ENCODE data around the gene TTLL1. TPM values are rescaled to one million over a fixed set of nuclear protein-coding genes. Genes with fewer than 3 reads are reported as not detected.

TTLL1 gene
- total and polyA plus RNA-seq, 7 donors: 1.2 to 4.9 (median 2.2) TPM

DNA sequence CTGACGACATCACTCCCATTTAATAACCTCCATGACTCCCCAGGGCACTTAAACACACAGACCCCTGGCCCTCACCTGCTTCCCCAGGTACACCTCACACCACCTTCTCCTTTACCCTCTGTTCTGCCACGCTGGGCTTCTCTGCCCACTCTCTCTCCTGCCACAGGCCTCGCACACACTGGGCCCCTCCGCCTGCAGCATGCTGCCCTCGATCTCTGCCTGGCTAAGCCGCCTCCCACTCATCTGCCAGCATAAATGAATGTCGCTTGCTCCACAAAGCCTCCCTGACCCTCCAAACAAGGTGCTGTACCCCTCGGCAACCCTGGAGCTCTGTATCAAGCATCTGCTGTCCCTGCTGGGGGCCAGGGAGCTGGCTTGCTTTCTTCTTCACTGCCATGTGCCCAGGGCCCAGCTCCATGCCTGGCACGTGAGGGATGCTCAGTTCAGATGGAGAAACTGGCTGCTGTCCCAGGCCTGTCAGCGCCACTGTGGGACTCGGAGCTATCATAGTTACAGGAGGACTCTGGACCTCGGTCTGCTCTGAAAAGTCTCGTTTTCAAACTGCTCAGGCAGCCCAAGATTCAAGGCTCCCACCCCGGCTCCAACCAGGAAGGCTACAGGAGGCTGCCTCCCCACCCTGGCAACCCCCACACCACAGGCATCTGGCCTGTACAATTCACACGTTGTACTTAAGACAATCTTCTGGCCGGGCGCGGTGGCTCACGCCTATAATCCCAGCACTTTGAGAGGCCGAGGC lies 11.9 kb downstream of the TTLL1 start:
- Histone ChIP-seq H3K36me3 (ENCODE audit: insufficient read depth in 1 of 2, low read depth in 1 of 2) (peaks cover 0 to 11% of the 10 kb centered on the region in 2 donors), H3K9me3 (no peaks in the 10 kb centered on the region), H3K4me3 (no peak overlapping the region), H3K27ac (no peak overlapping the region), H3K27me3 (ENCODE audit: insufficient read depth in 3 of 3, low read length in 2 of 3) (no peaks in the 10 kb centered on the region), H3K4me1 (no peaks in the 10 kb centered on the region)
- ATAC-seq: no peak
- intact Hi-C loops (cut with DNase I): loop anchor here in 1 of 2 donors (5.0 kb wide), 1 partner anchor 35 kb away; no protein-coding TSS in a partner anchor
- WGBS, 3 donors: 61 to 68% (median 62%) methylated on average over 20 of the region's 20 CpGs
- TF ChIP-seq, protein P1, sequence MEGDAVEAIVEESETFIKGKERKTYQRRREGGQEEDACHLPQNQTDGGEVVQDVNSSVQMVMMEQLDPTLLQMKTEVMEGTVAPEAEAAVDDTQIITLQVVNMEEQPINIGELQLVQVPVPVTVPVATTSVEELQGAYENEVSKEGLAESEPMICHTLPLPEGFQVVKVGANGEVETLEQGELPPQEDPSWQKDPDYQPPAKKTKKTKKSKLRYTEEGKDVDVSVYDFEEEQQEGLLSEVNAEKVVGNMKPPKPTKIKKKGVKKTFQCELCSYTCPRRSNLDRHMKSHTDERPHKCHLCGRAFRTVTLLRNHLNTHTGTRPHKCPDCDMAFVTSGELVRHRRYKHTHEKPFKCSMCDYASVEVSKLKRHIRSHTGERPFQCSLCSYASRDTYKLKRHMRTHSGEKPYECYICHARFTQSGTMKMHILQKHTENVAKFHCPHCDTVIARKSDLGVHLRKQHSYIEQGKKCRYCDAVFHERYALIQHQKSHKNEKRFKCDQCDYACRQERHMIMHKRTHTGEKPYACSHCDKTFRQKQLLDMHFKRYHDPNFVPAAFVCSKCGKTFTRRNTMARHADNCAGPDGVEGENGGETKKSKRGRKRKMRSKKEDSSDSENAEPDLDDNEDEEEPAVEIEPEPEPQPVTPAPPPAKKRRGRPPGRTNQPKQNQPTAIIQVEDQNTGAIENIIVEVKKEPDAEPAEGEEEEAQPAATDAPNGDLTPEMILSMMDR (IDR thresholded peaks at IDR 0.05): no peak
- DNase-seq: no peak

DNA sequence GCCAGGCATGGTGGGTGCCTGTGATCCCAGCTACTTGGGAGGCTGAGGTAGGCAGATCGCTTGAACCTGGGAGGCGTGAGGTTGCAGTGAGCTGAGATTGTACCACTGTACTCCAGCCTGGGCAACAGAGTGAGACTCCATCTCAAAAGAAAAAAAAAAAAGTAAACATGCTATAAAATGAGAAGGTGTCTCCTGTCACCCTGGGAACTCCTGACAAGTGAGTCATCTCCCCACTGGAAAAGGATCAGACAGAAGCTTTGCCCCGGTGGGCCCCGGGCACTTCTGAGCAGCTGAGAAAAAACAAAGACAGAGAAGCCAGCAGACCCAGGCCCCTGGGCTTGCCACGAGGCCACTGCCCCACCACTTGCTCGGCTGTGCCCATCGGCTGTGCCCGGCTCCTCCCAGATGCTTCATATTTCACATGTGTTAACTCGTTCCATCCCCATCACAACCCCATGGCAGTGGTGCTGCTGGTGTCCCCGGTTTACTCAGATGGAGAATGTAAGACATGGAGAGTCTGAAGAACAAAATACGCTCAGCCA lies 22.3 kb downstream of the TTLL1 start:
- Histone ChIP-seq H3K9me3 (no peaks in the 10 kb centered on the region), H3K4me1 (no peaks in the 10 kb centered on the region), H3K36me3 (ENCODE audit: insufficient read depth in 1 of 2, low read depth in 1 of 2) (peaks cover 0 to 18% of the 10 kb centered on the region in 2 donors), H3K27me3 (ENCODE audit: insufficient read depth in 3 of 3, low read length in 2 of 3) (no peaks in the 10 kb centered on the region), H3K27ac (no peak overlapping the region), H3K4me3 (no peak overlapping the region)
- ATAC-seq (no peak), DNase-seq (no peak)
- TF ChIP-seq, protein P1 (IDR thresholded peaks at IDR 0.05): no peak
- 70 to 73% (median 71%) methylated on average over 11 of the region's 11 CpGs for WGBS, 3 donors
- intact Hi-C loops (cut with DNase I): no loop called here

DNA sequence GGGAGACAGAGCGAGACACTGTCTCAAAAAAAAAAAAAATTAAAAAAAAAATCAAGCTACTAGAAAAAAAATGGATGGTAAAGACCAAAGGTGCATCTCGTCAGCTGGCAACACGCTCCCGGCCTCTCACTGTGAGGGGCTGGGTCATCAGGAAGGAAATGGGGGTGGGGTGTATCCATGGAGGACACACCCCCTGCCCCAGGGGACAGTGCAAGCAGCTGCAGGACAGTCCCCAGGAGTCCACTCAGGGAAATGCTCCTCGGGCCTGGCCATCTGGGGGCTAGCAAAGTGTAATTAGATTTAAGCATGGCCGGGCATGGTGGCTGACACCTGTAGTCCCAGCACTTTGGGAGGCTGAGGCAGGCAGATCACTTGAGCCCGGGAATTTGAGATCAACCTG lies 23.1 kb downstream of the TTLL1 start:
- intact Hi-C loops (cut with DNase I): no loop called here
- Histone ChIP-seq H3K9me3 (no peaks in the 10 kb centered on the region), H3K4me1 (no peaks in the 10 kb centered on the region), H3K36me3 (ENCODE audit: insufficient read depth in 1 of 2, low read depth in 1 of 2) (peaks cover 0 to 26% of the 10 kb centered on the region in 2 donors), H3K27ac (no peak overlapping the region), H3K4me3 (no peak overlapping the region), H3K27me3 (ENCODE audit: insufficient read depth in 3 of 3, low read length in 2 of 3) (no peaks in the 10 kb centered on the region)
- no peak for ATAC-seq
- WGBS, 3 donors: 71 to 79% (median 77%) methylated on average over 7 of the region's 7 CpGs
- TF ChIP-seq, protein P1 (IDR thresholded peaks at IDR 0.05): no peak
- no peak for DNase-seq

DNA sequence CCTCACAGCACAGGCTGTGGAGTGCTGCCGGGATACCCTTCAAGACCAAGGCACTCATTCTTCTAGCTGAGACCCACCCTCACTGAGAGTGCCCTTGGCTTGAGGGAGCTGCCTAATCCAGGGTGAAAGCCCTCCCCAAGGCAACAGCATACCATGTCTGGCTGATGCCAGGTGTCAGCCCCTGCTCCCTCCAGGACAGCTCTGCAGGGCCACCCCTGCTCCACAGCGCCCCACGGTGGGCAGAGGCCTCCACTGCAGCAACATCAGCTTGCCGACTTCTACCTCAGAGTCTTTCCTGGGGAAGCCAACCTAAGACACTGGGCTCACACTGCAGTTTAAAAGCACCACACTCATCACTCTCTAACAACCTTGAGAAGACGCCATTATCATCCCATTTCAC lies 29.0 kb downstream of the TTLL1 start:
- ATAC-seq (peak in 2 of 4 donors; percentile 42 to 55), DNase-seq (peak in 1 of 2 donors; percentile 58)
- H3K27me3 ChIP-seq (ENCODE audit: insufficient read depth in 3 of 3, low read length in 2 of 3): no peaks in the 10 kb centered on the region
- intact Hi-C loops (cut with DNase I): no loop called here
- H3K27ac ChIP-seq: no peak overlapping the region
- 49 to 57% (median 52%) methylated on average over 5 of the region's 5 CpGs for WGBS, 3 donors
- TF ChIP-seq, protein P1 (IDR thresholded peaks at IDR 0.05): peak; percentile 41
- no peaks in the 10 kb centered on the region for H3K9me3 ChIP-seq
- no peak overlapping the region for H3K4me3 ChIP-seq
- peaks cover 0 to 29% of the 10 kb centered on the region in 2 donors for H3K36me3 ChIP-seq (ENCODE audit: insufficient read depth in 1 of 2, low read depth in 1 of 2)
- H3K4me1 ChIP-seq: no peaks in the 10 kb centered on the region

Measured in psoas muscle (tissue), 8 donors.